GM18502 (cell line): ENCODE data around the gene MYO15A.

ENCODE experiments used
- ATAC-seq: cut with Tn5 transposase; IDR thresholded peaks from one replicate; pipeline ENCODE4 v1.9.1; 2021; ENCODE audit warnings: mild to moderate bottlenecking; ENCODE audit not compliant: unreplicated experiment, poor library complexity

MYO15A gene

GRCh38 chr17:18122990-18123753 is 14.6 kb downstream of the MYO15A start:
- no peak for ATAC-seq

GRCh38 chr17:18124345-18125126 is 16.0 kb downstream of the MYO15A start:
- ATAC-seq, result no peak

- ATAC-seq, result no peak
Measured at GRCh38 chr17:18129041-18129502, 20.5 kb downstream of the MYO15A start.

GRCh38 chr17:18132711-18133110 is 24.2 kb downstream of the MYO15A start:
- no peak for ATAC-seq

GRCh38 chr17:18136357-18136756 is 27.8 kb downstream of the MYO15A start:
- no peak for ATAC-seq

GRCh38 chr17:18138065-18138749 is 29.7 kb downstream of the MYO15A start:
- ATAC-seq, result no peak

- ATAC-seq, result no peak
Measured at GRCh38 chr17:18139092-18139491, 30.5 kb downstream of the MYO15A start.

- ATAC-seq, result no peak
Measured at GRCh38 chr17:18139498-18139897, 30.9 kb downstream of the MYO15A start.

GRCh38 chr17:18139949-18140348 is 31.4 kb downstream of the MYO15A start:
- no peak for ATAC-seq

- ATAC-seq, result no peak
Measured at GRCh38 chr17:18140648-18141047, 32.1 kb downstream of the MYO15A start.

- no peak for ATAC-seq
Measured at GRCh38 chr17:18141210-18141803, 32.8 kb downstream of the MYO15A start.

GRCh38 chr17:18142417-18142816 is 33.9 kb downstream of the MYO15A start:
- ATAC-seq, result no peak

- no peak for ATAC-seq
Measured at GRCh38 chr17:18143044-18143936, 34.7 kb downstream of the MYO15A start.

- ATAC-seq, result no peak
Measured at GRCh38 chr17:18144261-18144660, 35.7 kb downstream of the MYO15A start.

- ATAC-seq, result no peak
Measured at GRCh38 chr17:18144855-18145254, 36.3 kb downstream of the MYO15A start.

GRCh38 chr17:18145811-18146210 is 37.3 kb downstream of the MYO15A start:
- ATAC-seq, result no peak

GRCh38 chr17:18146259-18146658 is 37.7 kb downstream of the MYO15A start:
- ATAC-seq, result no peak

- ATAC-seq, result no peak
Measured at GRCh38 chr17:18146980-18147379, 38.4 kb downstream of the MYO15A start.

GRCh38 chr17:18148586-18148985 is 40.0 kb downstream of the MYO15A start:
- no peak for ATAC-seq

GRCh38 chr17:18151290-18151689 is 42.7 kb downstream of the MYO15A start:
- no peak for ATAC-seq
